Chondrocyte (in vitro differentiated cells): ENCODE measurements around the gene SPTBN1. TPM values are rescaled to one million over a fixed set of nuclear protein-coding genes. Genes with fewer than 3 reads are reported as not detected.
A peak's percentile ranks its signal among the peaks of the same experiment; 100 is the strongest.

Source experiments
- DNase-seq: peaks from one replicate; pipeline ENCODE4 v3.0.0; 2021; ENCODE audit warnings: mixed read lengths, low spot score
- H3K27ac Mint-ChIP-seq: one replicate; pipeline ENCODE4 v1.8.0; 2021; ENCODE audit warnings: mild to moderate bottlenecking, moderate library complexity, mixed read lengths; ENCODE audit not compliant: unreplicated experiment
- H3K27me3 Mint-ChIP-seq: 2 replicates; pipeline ENCODE4 v1.8.0; 2021; ENCODE audit warnings: low read depth, mixed read lengths
- H3K36me3 Mint-ChIP-seq: 2 replicates; pipeline ENCODE4 v1.8.0; 2021; ENCODE audit warnings: low read depth, mixed read lengths
- H3K4me1 Mint-ChIP-seq: 2 replicates; pipeline ENCODE4 v1.8.0; 2021; ENCODE audit warnings: low read depth, mild to moderate bottlenecking, mixed read lengths
- H3K4me3 Mint-ChIP-seq: one replicate; pipeline ENCODE4 v1.8.0; 2021; ENCODE audit warnings: mild to moderate bottlenecking, moderate library complexity, mixed read lengths; ENCODE audit not compliant: unreplicated experiment
- H3K9me3 Mint-ChIP-seq: 2 replicates; pipeline ENCODE4 v1.8.0; 2021; ENCODE audit warnings: low read depth, mixed read lengths
- CTCF ChIP-seq: fragments of 200-600 bp; sonication (generic); IDR thresholded peaks from 2 replicates; pipeline ENCODE4 v1.5.0; 2021; ENCODE audit warnings: antibody characterized with exemption, mild to moderate bottlenecking, moderate library complexity
- total RNA-seq: library from RNA; stranded (reverse); gene quantifications from 3 replicates; pipeline ENCODE4 v1.2.1, GENCODE V29; 2021

SPTBN1 gene
- total RNA-seq, 1 donor from 2014 or later, result 297 TPM

GRCh38 chr2:54440050-54440449 lies 16.1 kb upstream of the SPTBN1 start:
- no peak overlapping the region for H3K27ac Mint-ChIP-seq
- H3K9me3 Mint-ChIP-seq, result no peaks in the 10 kb centered on the region
- no peak for DNase-seq
- no peaks in the 10 kb centered on the region for H3K27me3 Mint-ChIP-seq
- no peaks in the 10 kb centered on the region for H3K36me3 Mint-ChIP-seq
- no peak overlapping the region for H3K4me3 Mint-ChIP-seq
- TF ChIP-seq CTCF, result no peak
- H3K4me1 Mint-ChIP-seq, result peaks cover 18% of the 10 kb centered on the region

GRCh38 chr2:54444503-54444902 lies 11.6 kb upstream of the SPTBN1 start:
- Mint-ChIP-seq H3K27ac (no peak overlapping the region), H3K27me3 (no peaks in the 10 kb centered on the region), H3K4me1 (peaks cover 18% of the 10 kb centered on the region), H3K4me3 (no peak overlapping the region), H3K9me3 (no peaks in the 10 kb centered on the region), H3K36me3 (no peaks in the 10 kb centered on the region)
- no peak for TF ChIP-seq CTCF
- DNase-seq, result no peak

- H3K27ac Mint-ChIP-seq, result no peak overlapping the region
- no peak for DNase-seq
- no peak overlapping the region for H3K4me3 Mint-ChIP-seq
- H3K4me1 Mint-ChIP-seq, result peaks cover 4% of the 10 kb centered on the region
- no peaks in the 10 kb centered on the region for H3K36me3 Mint-ChIP-seq
- TF ChIP-seq CTCF, result no peak
- no peaks in the 10 kb centered on the region for H3K27me3 Mint-ChIP-seq
- no peaks in the 10 kb centered on the region for H3K9me3 Mint-ChIP-seq
These were observed 10.0 kb upstream of the SPTBN1 start for GRCh38 chr2:54446122-54446521.

- Mint-ChIP-seq H3K27me3 (no peaks in the 10 kb centered on the region), H3K4me3 (no peak overlapping the region), H3K36me3 (no peaks in the 10 kb centered on the region), H3K27ac (no peak overlapping the region), H3K4me1 (peaks cover 3% of the 10 kb centered on the region), H3K9me3 (no peaks in the 10 kb centered on the region)
- no peak for TF ChIP-seq CTCF
- no peak for DNase-seq
These were observed 9.5 kb upstream of the SPTBN1 start for GRCh38 chr2:54446625-54447024.

- peak; percentile 33 for TF ChIP-seq CTCF
- H3K27ac Mint-ChIP-seq, result peak overlapping the region; percentile 82
These were observed 1.5 kb upstream of the SPTBN1 start for GRCh38 chr2:54454548-54455130.

More at GRCh38 chr2:54454548-54455130, 1.5 kb upstream of the SPTBN1 start:
- Mint-ChIP-seq H3K9me3 (no peaks in the 10 kb centered on the region), H3K4me1 (peaks cover 26% of the 10 kb centered on the region), H3K27me3 (no peaks in the 10 kb centered on the region), H3K4me3 (peak overlapping the region; percentile 73), H3K36me3 (no peaks in the 10 kb centered on the region)
- no peak for DNase-seq
